Measurements from ENCODE around the gene ACKR3. TPM values are rescaled to one million over a fixed set of nuclear protein-coding genes. Genes with fewer than 3 reads are reported as not detected.

The ACKR3 gene
- total RNA-seq, 2 experiments from 2014 or later: 0.61 to 0.74 TPM

GRCh38 chr2:236551471-236552211 is 18.0 kb upstream of the ACKR3 start:
- H3K4me3 ChIP-seq (ENCODE audit: low read length): no peak overlapping the region
- DNase-seq (peak in 1 of 14 experiments; percentile 17), ATAC-seq (ENCODE audit: poor library complexity) (no peak)
- intact Hi-C loops (cut with DNase I, micrococcal nuclease): no loop called here
- peaks cover 85% of the 10 kb centered on the region for H3K4me1 ChIP-seq (ENCODE audit: insufficient read depth, low read length)
- TF ChIP-seq CTCF (IDR thresholded peaks at IDR 0.05): no peak
- Mint-ChIP-seq H3K4me3 (peak overlapping the region; percentile 9), H3K27ac (peak overlapping the region; percentile 81), H3K4me1 (ENCODE audit: low read depth) (peaks cover 87% of the 10 kb centered on the region), H3K36me3 (ENCODE audit: low read depth) (peaks cover 17% of the 10 kb centered on the region), H3K27me3 (no peaks in the 10 kb centered on the region), H3K9me3 (no peaks in the 10 kb centered on the region)
- H3K9me3 ChIP-seq (ENCODE audit: control insufficient read depth in 1 of 2, insufficient read depth in 1 of 2, low read length in 2 of 2): peaks cover 11 to 12% of the 10 kb centered on the region in 2 experiments
- no peaks in the 10 kb centered on the region for H3K27me3 ChIP-seq (ENCODE audit: control insufficient read depth in 1 of 2, insufficient read depth in 2 of 2, low read length in 2 of 2)
- H3K27ac ChIP-seq (ENCODE audit: low read depth in 1 of 2, low read length in 2 of 2): no peak overlapping the region
- POLR2A ChIA-PET: no interaction called here
- CTCF ChIA-PET: no interaction called here
- H3K36me3 ChIP-seq (ENCODE audit: insufficient read depth, low read length): peaks cover 3% of the 10 kb centered on the region

GRCh38 chr2:236552212-236552542 is 17.4 kb upstream of the ACKR3 start:
- DNase-seq (no peak), ATAC-seq (ENCODE audit: poor library complexity) (no peak)
- Mint-ChIP-seq H3K9me3 (no peaks in the 10 kb centered on the region), H3K36me3 (ENCODE audit: low read depth) (peaks cover 17% of the 10 kb centered on the region), H3K4me3 (no peak overlapping the region), H3K27ac (peak overlapping the region; percentile 81), H3K4me1 (ENCODE audit: low read depth) (peaks cover 87% of the 10 kb centered on the region), H3K27me3 (no peaks in the 10 kb centered on the region)
- no peak overlapping the region for H3K27ac ChIP-seq (ENCODE audit: low read depth in 1 of 2, low read length in 2 of 2)
- H3K36me3 ChIP-seq (ENCODE audit: insufficient read depth, low read length): peaks cover 3% of the 10 kb centered on the region
- TF ChIP-seq CTCF (IDR thresholded peaks at IDR 0.05): no peak
- no peak overlapping the region for H3K4me3 ChIP-seq (ENCODE audit: low read length)
- ChIA-PET POLR2A (no interaction called here), CTCF (no interaction called here)
- H3K9me3 ChIP-seq (ENCODE audit: control insufficient read depth in 1 of 2, insufficient read depth in 1 of 2, low read length in 2 of 2): peaks cover 11 to 12% of the 10 kb centered on the region in 2 experiments
- H3K4me1 ChIP-seq (ENCODE audit: insufficient read depth, low read length): peaks cover 81% of the 10 kb centered on the region
- no peaks in the 10 kb centered on the region for H3K27me3 ChIP-seq (ENCODE audit: control insufficient read depth in 1 of 2, insufficient read depth in 2 of 2, low read length in 2 of 2)
- intact Hi-C loops (cut with DNase I, micrococcal nuclease): no loop called here

DNA sequence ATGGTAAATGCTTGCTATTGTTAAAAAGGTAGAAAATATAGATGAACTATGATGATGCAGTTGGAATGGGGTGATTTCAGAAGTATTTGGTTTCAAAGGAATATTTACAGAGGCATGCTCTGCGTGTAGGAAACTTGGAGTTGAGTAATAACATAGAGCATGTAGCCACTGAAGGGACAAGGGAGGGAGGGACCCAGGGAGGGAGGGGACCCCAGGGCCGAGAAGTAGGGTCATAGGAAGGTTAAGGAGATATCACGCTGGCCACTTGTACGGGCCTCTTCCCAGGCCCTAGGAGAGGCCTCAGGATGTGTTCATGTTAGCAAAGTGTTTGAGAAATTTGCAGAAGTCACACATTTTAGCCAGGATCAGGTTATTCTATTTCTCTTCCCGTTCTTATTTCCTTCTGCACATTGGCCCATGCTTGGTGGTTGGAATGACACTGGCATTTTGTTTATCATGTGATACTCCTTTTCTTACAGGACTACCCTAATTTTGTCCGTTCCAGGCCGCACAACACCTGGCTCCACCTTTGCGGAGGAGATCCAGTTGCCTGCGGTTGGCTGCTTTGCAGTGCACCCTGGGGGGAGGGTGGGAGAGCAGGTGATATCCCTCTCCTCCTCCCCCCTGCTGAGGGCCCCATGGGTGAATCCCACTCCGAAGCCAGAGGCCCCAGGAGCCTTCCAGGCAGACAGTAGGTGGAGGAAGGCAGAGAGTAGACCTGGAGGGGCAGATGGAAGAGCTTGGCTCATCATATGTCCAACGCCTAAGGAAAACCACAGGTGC is 16.9 kb upstream of the ACKR3 start:
- Mint-ChIP-seq H3K4me1 (ENCODE audit: low read depth) (peaks cover 87% of the 10 kb centered on the region), H3K36me3 (ENCODE audit: low read depth) (peaks cover 17% of the 10 kb centered on the region), H3K27ac (peak overlapping the region; percentile 81), H3K9me3 (no peaks in the 10 kb centered on the region), H3K4me3 (no peak overlapping the region), H3K27me3 (no peaks in the 10 kb centered on the region)
- peaks cover 3% of the 10 kb centered on the region for H3K36me3 ChIP-seq (ENCODE audit: insufficient read depth, low read length)
- TF ChIP-seq CTCF (IDR thresholded peaks at IDR 0.05): no peak
- ChIA-PET POLR2A (interaction anchor here (0.6 to 0.8 kb wide), 2 partner anchors 13 to 211 kb away, joined by 3 read pairs; no protein-coding TSS in a partner anchor), CTCF (no interaction called here)
- intact Hi-C loops (cut with DNase I, micrococcal nuclease): no loop called here
- DNase-seq: no peak
- no peak overlapping the region for H3K27ac ChIP-seq (ENCODE audit: low read depth in 1 of 2, low read length in 2 of 2)
- no peak overlapping the region for H3K4me3 ChIP-seq (ENCODE audit: low read length)
- peaks cover 78% of the 10 kb centered on the region for H3K4me1 ChIP-seq (ENCODE audit: insufficient read depth, low read length)
- ATAC-seq (ENCODE audit: poor library complexity): no peak
- H3K9me3 ChIP-seq (ENCODE audit: control insufficient read depth in 1 of 2, insufficient read depth in 1 of 2, low read length in 2 of 2): peaks cover 11 to 12% of the 10 kb centered on the region in 2 experiments
- no peaks in the 10 kb centered on the region for H3K27me3 ChIP-seq (ENCODE audit: control insufficient read depth in 1 of 2, insufficient read depth in 2 of 2, low read length in 2 of 2)
